Measurements from ENCODE around the gene TPRX1.
"Not testable (repeated sequence)": the region's sequence is repeated elsewhere in the genome, so short reads cannot be mapped to it uniquely, and the experiment has no call there.

Gene TPRX1

DNA sequence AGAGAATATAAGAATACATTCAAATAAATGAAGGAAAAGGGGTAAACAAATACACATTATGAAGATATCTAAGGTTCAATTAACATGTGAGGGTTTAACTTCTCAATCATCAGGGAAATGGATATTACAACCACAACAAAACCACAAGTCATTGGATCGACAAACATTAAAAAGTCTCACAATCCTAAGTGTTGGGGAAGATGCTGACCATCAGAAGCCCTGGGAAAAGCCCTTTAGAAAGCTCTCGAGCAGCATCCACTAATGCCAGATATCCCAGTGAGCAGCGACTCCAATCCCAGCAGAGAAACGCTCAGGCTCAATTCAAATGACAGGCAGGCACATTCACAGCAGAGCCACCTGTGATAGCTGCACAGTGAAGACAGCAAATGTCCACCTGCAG, 3.1 kb downstream of the TPRX1 start:
- no peak for DNase-seq (ENCODE audit: low spot score)

GRCh38 chr19:47798904-47799266, 5.5 kb downstream of the TPRX1 start:
- no peak for DNase-seq (ENCODE audit: low spot score)

GRCh38 chr19:47797996-47798903, 6.1 kb downstream of the TPRX1 start:
- DNase-seq (ENCODE audit: low spot score), result no peak

- DNase-seq (ENCODE audit: low spot score), result no peak
Measured at GRCh38 chr19:47796785-47797184, 7.6 kb downstream of the TPRX1 start.

DNA sequence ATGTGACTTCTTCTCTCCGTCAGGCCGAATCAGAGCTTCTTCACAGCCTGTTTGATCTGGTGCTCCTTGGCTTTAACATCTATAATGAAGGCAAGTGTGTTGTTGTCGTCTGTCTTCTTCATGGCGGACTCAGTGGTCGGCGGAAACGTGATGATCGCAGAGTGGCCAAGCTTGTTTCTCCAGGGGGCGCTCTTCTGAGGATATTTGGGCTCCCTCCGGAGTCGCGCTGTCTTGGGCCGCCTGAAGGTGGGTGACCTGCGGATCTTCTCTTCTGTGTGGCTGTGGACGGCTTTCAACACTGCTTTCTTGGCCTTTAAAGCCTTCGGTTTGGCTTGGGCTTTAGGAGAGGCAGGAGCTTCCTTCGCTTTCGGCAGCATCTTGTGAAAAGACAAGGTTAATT, 9.8 kb downstream of the TPRX1 start:
- no peak for DNase-seq (ENCODE audit: low spot score)

- no peak for DNase-seq (ENCODE audit: low spot score)
Measured at GRCh38 chr19:47792616-47793015, 11.7 kb downstream of the TPRX1 start.

DNA sequence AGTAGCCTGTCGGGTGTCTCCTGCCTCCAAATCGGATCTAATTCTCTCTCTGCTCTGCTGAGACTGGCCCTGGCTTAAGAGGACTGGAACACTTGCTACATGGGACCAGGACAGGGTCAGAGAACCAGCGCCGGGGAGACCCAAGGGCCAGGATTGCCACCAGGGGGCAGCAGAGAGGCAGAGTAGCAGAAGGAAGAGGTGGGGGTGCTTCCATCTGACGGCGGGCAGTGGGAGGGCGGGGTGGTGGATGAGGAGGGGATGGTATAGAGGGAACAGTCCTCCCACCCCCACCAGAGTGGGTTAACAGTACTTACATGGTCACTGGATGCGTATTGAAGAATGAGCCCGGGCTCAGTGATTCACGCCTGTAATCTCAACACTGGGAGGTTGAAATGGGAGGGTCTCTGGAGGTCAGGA, 13.9 kb downstream of the TPRX1 start:
- DNase-seq (ENCODE audit: low spot score), result peak; percentile 80

DNA sequence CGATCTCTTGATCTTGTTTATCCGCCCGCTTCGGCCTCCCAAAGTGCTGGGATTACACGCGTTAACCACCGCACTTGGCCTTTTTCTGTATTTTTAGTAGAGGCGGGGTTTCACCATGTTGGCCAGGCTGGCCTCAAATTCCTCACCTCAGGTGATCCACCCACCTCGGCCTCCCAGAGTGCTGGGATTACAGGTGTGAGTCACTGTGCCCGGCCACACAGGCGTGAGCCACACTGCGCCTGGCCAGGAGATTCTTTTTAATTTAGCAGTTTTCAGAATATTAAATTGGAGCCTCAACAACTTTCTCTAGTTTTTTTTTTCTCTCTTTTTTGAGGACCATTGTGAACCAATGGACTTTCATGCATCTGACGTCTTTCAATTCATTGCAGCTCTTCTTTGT, 14.5 kb downstream of the TPRX1 start:
- DNase-seq (ENCODE audit: low spot score), result not testable (repeated sequence)

- not testable (repeated sequence) for DNase-seq (ENCODE audit: low spot score)
Measured at GRCh38 chr19:47787307-47787706, 17.0 kb downstream of the TPRX1 start.

DNA sequence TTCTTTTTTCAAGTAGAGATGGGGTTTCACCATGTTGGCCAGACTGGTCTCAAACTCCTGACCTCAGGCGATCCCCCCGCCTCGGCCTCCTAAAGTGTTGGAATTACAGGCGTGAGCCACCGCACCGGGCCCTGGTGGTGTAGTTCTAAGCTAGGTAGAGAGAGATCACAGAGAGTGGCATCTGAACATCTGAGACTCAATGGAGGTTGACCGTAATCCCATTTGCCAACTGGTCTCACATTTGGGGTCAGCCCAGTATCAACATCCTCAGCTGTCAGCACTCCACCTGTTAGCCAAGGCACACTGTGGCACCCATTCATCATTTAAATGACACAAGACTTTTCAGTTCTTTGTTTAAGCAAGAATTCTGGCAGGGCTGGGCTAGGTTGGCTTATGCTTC, 17.8 kb downstream of the TPRX1 start:
- no peak for DNase-seq (ENCODE audit: low spot score)

GRCh38 chr19:47781590-47782262, 22.6 kb downstream of the TPRX1 start:
- peak; percentile 33 for DNase-seq (ENCODE audit: low spot score)

DNA sequence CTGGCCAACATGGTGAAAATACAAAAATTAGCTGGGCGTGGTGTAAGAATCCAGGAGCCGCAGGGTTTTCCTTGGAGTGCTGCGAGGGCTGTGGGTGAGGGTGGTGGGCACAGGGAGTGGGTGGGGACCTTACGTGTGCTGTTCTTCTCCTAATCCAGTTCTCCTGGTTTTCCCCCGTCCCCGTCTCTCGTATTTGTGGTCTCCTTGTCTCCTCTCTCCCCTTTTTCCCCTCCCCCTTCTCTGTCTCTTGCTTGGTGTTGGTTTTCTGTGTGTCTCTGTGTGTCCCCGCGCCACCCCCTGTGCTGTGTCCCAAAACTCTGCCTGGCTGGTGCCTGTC, 24.2 kb downstream of the TPRX1 start:
- no peak for DNase-seq (ENCODE audit: low spot score)

DNA sequence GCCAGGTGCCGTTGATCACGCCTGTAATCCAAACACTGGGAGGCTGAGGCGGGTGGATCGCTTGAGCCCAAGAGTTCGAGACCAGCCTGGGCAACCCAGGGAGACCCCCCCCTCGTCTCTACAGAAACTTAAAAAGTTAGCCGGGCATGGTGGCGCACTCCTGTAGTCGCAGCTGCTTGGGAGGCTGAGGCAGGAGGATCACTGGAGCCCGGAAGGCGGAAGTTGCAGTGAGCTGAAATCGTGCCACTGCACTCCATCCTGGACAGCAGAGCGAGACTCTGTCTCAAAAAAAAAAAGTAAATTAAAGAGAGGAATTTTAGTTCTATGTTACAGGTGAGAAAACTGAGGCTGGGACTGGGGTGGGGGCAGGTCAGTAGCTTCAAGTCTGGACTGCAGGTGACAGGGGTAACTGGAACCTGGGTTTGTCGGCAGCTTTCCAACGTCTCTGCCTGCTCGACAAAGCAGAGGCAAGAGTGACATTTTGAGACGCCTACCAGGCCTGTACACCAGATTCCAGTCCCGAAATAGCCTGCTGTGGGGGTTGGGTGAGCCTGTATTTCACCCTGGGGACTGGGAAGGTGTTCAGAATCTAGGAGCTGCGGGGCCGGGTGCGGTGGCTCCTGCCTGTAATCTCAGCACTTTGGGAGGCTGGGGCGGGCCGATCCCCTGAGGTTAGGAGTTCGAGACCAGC, 24.7 kb downstream of the TPRX1 start:
- DNase-seq (ENCODE audit: low spot score), result peak; percentile 41

DNA sequence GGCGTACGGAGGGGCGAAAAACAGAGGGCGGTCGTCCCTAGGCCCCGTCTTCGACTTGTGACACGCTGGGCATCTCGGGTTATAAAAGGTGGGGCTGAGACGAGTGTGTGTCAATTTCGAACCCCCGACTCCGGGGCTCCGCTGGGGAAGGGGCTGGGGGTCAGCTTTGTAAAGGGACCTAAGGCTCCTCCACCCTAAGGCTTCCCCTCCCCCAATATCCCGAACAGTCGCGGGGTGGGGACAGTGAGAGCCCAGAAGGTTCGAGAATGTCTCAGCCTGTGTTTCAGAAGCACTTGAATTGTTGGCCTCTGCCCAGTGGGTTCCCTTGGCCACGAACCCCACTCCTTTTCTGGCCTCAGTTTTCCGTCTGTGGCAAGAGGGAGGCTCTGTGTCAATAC, 25.4 kb downstream of the TPRX1 start:
- peak; percentile 40 for DNase-seq (ENCODE audit: low spot score)

DNA sequence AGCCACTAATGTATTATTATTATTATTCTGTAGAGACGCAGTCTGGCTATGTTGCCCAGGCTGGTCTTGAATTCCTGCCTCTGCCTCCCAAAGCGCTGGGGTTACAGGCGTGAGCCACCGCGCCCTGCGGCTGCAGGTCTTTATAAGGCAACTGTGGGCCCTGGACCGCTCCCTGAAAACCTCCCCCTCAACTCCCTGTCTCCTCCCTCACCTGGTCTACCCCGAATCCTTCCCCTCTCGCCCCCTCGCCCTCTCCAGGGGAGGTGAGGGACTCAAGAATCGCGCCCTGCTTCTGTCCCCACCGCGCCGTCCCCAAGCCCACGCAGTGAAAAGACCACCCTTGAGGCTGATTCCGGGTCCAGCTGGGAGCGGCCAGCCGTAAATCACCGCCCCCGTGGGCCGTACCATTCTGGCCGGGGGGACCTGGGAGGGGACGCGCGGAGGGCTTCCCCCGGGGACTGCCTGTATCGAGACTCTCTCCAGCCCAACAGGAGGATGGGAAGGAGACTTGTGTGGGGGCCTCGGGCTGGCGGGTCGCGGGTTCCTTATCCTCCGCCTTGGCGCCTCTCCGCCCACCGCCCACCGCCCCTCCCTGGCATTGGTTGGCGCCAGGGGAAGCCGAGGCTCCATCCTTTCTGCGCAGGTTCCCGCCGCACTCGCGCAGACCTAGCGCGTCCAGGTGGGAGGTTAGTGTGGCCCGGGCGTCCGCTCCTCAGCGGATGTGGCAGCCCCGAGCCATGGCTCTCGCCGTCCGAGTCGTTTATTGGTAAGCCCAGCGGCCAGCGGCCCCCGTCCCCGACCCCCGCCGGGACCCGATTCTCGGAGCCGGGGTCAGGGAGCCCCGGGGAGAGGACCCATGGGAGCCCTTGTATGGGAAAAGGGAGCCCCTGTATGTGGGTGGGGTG, 26.1 kb downstream of the TPRX1 start, which contains the start of gene SELENOW:
TSS of gene SELENOW (plus strand) at position 655 of the 905 bp plus-strand sequence. CDS start at position 738, 83 bp downstream.
- DNase-seq (ENCODE audit: low spot score), result peak; percentile 85

DNA sequence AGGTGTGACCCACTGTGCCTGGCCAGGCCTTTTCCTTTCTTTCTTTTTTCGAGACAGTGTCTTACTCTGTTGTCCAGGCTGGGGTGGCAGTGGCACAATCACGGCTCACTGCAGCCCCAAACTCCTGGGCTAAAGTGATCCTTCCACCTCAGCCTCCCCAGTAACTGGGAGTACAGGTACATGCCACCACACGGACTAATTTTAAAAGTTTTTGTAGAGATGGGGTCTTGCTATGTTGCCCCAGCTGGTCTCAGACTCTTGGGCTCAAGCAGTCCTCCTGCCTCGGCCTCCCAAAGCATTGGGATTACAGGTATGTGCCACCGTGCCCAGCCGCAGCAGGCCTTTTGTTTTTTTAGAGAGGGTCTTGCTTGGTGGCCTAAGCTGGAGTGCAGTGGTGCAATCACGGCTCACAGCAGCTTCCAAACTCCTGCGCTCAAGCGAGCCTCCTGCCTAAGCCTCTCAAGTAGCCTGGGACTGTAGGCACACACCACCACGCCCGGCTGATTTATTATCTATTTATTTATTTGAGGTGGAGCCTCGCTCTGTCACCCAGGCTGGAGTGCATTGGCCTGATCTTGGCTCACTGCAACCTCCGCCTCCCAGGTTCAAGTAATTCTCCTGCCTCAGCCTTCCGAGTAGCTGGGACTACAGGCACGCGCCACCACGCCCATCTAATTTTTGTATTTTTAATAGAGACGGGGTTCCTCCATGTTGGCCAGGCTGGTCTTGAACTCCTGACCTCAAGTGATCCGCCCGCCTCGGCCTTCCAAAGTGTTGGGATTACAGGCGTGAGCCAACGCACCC, 26.9 kb downstream of the TPRX1 start:
- DNase-seq (ENCODE audit: low spot score), result not testable (repeated sequence)

DNA sequence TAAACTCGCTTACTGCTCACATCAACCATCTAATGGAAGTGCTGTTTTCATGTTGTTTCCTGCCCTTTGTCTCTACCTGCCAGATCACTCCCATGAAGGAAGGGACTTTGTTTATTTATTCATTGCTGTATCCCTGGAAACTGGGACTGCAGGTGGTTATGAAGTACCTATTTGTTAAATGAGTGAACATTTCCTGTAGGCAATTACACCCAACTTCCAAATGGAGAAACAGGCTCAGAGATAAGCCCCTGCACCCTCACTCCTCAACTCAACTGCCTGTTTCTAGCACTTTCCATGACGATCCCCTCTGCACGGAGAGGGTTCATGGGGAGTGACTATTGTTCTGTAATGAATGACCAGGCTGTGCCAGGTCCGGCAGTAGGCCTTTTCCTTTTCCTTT, 27.8 kb downstream of the TPRX1 start:
- no peak for DNase-seq (ENCODE audit: low spot score)

DNA sequence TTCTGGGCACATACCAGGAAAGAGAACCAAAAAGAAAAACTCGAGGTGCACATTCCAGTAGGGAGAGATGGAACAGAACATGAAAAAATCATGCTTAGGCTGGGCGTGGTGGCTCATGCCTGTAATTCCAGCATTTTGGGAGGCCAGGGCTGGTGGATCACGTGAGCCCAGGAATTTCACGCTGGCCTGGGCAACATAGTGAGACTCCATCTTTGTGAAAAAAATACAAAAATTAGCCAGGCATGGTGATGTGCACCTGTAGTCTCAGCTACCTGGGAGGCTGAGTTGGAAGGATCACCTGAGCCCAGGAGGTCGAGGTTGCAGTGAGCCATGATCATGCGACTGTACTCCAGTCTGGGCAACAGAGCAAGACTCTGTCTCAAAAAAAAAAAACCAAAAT, 33.1 kb downstream of the TPRX1 start:
- not testable (repeated sequence) for DNase-seq (ENCODE audit: low spot score)

DNA sequence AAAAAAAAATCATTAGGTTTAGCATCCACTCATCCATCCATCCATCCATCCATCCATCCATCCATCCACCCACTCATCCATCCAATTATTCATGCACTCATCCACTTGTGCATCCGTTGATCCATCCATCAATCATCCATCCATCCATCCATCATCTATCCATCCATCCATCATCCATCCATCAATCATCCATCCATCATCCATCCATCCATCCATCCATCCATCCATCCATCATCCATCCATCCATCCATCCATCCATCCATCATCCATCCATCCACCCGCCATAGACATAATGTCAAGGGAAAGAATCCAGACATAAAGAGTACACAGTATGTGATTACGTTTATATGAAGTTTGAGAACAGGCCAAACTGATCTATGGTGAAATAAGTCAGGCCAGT, 34.8 kb downstream of the TPRX1 start:
- DNase-seq (ENCODE audit: low spot score), result no peak

DNA sequence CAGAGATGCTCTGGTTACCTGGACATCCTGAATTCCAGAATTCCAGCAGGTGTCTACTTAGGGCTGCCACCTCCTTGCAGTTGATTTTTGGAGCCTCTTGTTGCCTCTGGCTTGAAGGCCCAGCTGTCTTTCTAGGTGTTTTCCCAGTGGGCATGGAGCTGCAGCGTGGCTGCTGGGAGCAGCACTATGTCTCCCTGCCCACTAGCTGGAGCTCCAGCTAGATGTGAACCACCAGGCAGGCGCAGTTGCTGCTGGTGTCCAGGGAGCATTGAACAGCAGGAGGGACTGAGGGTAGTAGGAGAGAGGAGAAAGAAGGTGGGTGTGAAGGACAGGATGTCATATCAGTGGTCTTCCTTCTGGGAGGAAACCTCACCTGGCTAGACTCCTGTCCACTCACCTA, 35.7 kb downstream of the TPRX1 start:
- no peak for DNase-seq (ENCODE audit: low spot score)

DNA sequence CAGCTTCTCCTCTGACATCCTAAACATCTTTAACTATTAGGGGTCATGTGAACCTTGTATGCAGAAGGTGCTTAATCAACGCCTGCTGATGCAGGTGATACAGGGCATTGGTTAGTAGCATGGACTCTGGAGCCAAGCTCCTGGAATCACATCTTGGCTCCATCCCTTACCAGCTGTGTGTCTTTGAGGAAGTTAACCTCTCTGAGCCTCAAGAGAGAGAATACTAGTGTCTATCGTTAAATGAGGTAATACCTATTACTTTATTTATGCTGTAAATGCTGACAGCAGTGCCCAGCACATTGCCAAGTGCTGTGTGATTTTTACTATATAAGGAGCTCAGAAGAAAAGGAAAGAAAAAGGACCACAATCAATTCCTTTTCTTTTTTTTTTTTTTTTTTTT, 37.0 kb downstream of the TPRX1 start:
- DNase-seq (ENCODE audit: low spot score), result no peak

Data from AG08395 (cell line).